PFSK-1 (cell line): ENCODE results near the gene GPATCH8.

Experiments
- FOXP2 ChIP-seq: optimal IDR thresholded peaks from 2 replicates; pipeline ENCODE3; 2011; ENCODE audit warnings: borderline replicate concordance, control low read depth, inconsistent platforms; ENCODE audit not compliant: insufficient read depth; ENCODE audit errors: extremely low read length, extremely low read depth
- POLR2AphosphoS5 ChIP-seq: IDR thresholded peaks from 2 replicates; pipeline ENCODE4 v1.6.1; 2012; ENCODE audit warnings: low read depth, mild to moderate bottlenecking, control low read depth, low read length, moderate library complexity
- SIN3A ChIP-seq: IDR thresholded peaks from 2 replicates; pipeline ENCODE4 v1.6.1; 2012; ENCODE audit warnings: mild to moderate bottlenecking, low read length, moderate library complexity, borderline replicate concordance; ENCODE audit not compliant: insufficient read depth
- TAF1 ChIP-seq: IDR thresholded peaks from 2 replicates; pipeline ENCODE4 v1.6.1; 2012; ENCODE audit warnings: low read length, control low read depth, borderline replicate concordance; ENCODE audit not compliant: insufficient read depth
- TF ChIP-seq, protein P1 (sequence below), 2 experiments: IDR thresholded peaks; 2 replicates each; pipeline versions ENCODE4 v1.6.1 to v1.8.0; 2011 to 2012; ENCODE audit warnings: low read depth in 2 of 2, low read length in 2 of 2, control low read depth in 1 of 2, inconsistent platforms in 1 of 2, mild to moderate bottlenecking in 1 of 2, moderate library complexity in 1 of 2; ENCODE audit not compliant: insufficient read depth in 1 of 2

Gene GPATCH8

DNA sequence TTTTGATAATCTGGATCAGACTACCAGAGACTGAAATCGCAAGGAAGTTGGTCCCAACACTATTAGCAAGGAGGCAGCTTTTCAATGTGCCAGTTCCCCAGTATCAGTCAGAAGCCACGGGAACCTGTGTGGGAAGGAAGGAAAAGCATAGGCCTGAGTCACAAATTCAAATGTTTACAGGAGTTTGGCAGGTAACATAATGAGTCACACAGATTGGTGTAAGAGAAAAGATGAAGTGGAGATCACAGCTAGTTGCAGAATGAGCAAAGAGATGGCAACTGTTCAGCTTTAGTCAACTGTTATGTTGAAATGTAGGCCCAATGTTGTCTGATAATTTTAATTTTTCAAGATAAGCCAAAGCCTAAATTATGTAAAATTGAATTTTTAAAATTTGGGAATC, 85.7 kb downstream of the GPATCH8 start:
- TF ChIP-seq FOXP2 = no peak
- no peak for TF ChIP-seq SIN3A
- no peak for TF ChIP-seq TAF1
- TF ChIP-seq, protein P1, sequence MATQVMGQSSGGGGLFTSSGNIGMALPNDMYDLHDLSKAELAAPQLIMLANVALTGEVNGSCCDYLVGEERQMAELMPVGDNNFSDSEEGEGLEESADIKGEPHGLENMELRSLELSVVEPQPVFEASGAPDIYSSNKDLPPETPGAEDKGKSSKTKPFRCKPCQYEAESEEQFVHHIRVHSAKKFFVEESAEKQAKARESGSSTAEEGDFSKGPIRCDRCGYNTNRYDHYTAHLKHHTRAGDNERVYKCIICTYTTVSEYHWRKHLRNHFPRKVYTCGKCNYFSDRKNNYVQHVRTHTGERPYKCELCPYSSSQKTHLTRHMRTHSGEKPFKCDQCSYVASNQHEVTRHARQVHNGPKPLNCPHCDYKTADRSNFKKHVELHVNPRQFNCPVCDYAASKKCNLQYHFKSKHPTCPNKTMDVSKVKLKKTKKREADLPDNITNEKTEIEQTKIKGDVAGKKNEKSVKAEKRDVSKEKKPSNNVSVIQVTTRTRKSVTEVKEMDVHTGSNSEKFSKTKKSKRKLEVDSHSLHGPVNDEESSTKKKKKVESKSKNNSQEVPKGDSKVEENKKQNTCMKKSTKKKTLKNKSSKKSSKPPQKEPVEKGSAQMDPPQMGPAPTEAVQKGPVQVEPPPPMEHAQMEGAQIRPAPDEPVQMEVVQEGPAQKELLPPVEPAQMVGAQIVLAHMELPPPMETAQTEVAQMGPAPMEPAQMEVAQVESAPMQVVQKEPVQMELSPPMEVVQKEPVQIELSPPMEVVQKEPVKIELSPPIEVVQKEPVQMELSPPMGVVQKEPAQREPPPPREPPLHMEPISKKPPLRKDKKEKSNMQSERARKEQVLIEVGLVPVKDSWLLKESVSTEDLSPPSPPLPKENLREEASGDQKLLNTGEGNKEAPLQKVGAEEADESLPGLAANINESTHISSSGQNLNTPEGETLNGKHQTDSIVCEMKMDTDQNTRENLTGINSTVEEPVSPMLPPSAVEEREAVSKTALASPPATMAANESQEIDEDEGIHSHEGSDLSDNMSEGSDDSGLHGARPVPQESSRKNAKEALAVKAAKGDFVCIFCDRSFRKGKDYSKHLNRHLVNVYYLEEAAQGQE (IDR thresholded peaks at IDR 0.05; ENCODE audit: insufficient read depth in 1 of 2, low read depth in 2 of 2, low read length in 2 of 2) = no peak
- TF ChIP-seq POLR2AphosphoS5 = no peak

DNA sequence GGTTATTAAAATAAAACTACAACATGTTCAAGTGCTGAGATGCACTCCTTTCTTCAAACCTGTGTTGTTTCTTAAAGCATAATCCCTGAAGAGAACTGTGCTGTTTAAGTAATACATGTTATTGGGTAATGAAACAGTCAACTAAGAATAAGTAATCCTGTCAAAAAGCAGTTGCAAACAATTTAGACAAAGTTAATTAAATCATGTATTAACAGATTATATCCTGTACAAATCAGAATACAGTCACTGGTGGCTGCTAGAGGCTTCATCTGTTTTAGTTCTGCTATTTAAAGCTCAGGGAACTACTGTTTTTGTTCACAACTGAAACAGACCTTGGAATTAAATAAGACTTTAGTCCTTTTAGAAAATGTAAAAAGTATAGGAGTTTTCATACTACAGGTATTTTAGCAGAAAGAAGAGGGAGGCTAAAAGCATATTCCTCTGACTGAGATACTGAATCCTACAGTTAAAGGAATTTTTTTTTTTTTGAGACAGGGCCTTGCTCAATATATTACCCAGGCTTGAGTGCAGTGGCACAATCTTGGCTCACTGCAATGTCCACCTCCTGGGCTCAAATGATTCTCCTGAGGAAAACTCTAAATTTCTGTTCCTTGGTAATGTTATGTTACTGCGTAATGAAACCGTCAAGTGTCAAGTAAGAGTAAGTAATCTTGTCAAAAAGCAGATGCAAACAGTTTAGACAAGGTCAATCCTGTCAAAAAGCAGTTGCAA, 86.5 kb downstream of the GPATCH8 start:
- TF ChIP-seq FOXP2 (no peak), POLR2AphosphoS5 (no peak), TAF1 (no peak), SIN3A (no peak)
- TF ChIP-seq, protein P1 (IDR thresholded peaks at IDR 0.05; ENCODE audit: insufficient read depth in 1 of 2, low read depth in 2 of 2, low read length in 2 of 2) = no peak

DNA sequence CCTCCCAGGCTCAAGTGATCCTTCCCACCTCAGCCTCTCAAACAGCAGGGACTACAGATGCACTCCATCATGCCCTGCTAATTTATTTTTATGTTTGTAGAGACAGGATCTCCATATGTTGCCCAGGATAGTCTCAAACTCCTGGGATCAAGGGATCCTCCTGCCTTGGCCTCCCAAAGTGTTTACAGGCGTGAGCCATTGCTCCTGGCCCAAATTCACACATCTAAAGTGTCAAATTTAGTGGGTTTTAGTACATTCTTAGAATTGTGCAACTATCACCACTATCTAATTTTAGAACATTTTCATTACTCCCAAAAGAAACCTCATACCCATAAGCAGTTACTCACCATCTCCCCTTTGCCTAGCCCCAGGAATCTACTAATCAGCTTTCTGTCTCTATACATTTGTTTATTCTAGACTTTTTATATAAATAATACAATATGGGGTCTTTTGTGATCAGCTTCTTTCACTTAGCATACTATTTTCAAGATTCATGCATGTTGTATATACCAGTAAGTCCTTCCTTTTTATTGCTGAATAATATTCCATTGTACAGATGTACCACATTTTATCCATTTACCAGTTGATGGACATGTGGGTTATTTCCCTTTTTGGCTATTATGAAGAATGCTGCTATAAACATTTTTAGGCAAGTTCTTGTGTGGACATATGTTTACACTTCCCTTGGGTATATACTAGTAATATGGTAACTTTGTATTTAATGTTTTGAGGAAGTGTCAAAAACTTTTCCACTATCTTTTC, 88.6 kb downstream of the GPATCH8 start:
- TF ChIP-seq TAF1 (no peak), FOXP2 (no peak), SIN3A (no peak), POLR2AphosphoS5 (no peak)
- TF ChIP-seq, protein P1 (IDR thresholded peaks at IDR 0.05; ENCODE audit: insufficient read depth in 1 of 2, low read depth in 2 of 2, low read length in 2 of 2) = no peak

DNA sequence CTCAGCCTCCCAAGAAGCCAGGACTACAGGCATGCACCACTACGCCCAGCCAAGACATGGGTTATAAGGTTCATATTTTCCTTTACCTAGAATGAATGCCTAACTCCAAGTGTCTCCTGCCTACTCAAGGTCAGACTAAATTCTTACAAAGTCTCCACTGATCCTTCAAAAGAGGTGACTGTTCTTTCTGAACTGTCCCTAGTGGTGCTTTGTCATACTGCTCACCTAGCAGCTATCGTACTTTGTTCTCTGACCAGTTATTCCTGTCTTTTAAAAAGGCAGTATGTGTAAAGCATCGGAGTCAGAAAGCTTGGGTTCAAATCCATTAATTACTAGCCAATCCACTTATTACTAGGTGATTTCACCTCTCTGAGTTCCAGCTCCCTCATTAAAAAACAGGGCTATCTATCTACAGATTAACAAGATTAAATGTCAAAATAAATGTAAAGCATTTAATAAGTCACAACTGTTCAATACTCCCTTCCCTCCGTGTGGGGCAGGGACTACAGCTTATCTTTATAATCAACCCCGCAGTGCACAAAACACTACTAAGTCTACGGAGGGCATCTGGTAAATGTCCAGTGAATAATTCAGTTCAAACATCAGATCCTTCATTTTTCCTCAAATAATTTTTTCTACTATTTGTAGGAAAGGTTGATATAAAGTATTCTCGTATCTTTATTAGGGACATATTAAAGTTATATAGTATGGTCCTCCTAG, 93.7 kb downstream of the GPATCH8 start:
- TF ChIP-seq, protein P1 (IDR thresholded peaks at IDR 0.05; ENCODE audit: insufficient read depth in 1 of 2, low read depth in 2 of 2, low read length in 2 of 2) = no peak
- no peak for TF ChIP-seq FOXP2
- TF ChIP-seq SIN3A = no peak
- no peak for TF ChIP-seq TAF1
- TF ChIP-seq POLR2AphosphoS5 = no peak
